ENCODE measurements around the gene UQCC5. TPM values are rescaled to one million over a fixed set of nuclear protein-coding genes. Genes with fewer than 3 reads are reported as not detected.

The UQCC5 gene
- total RNA-seq, 1 experiment from 2014 or later = 45.8 TPM

DNA sequence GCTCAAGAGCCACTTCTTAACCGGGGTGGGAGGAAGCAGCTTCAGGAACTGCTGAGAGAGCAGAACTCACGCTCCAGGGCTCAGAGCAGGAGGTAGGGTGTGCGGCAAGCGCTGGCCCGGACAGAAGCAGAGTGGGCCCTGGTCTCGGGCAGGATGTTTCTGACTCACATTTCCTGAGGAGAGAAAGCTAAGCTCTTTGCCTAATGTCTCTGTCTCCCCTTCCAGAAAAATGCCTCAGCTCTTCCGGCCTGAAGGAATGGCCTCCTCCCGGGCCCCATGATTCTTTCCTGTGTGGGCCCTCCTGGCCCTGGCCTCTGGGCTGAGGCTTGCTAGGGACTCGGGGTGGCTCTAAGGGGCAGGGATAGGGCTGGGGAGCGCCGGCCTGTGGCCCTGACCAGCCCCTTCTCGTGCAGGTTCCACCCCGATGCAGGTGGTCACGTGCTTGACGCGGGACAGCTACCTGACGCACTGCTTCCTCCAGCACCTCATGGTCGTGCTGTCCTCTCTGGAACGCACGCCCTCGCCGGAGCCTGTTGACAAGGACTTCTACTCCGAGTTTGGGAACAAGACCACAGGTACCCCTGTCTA lies 45.4 kb upstream of the UQCC5 start:
- Histone ChIP-seq H4K8ac (replicated peaks; ENCODE audit: insufficient read length, low read depth, low read length) (no peak overlapping the region), H3K79me1 (ENCODE audit: insufficient read depth, low read depth, low read length, poor library complexity, severe bottlenecking) (no peaks in the 10 kb centered on the region), H3T11ph (ENCODE audit: low read length) (no peak overlapping the region), H2BK20ac (ENCODE audit: low read depth, low read length, poor library complexity, severe bottlenecking) (no peak overlapping the region), H2AK5ac (ENCODE audit: insufficient read length, low read length) (no peak overlapping the region), H3K79me2 (ENCODE audit: insufficient read depth, low read length) (no peaks in the 10 kb centered on the region), H3K4me2 (ENCODE audit: insufficient read depth, insufficient read length, low read length) (no peak overlapping the region), H3K27ac (ENCODE audit: insufficient read length, low read depth, low read length) (no peak overlapping the region), H3K23ac (ENCODE audit: insufficient read length, low read depth, low read length) (no peak overlapping the region), H3K9me3 (ENCODE audit: control insufficient read depth, low read depth, low read length) (no peaks in the 10 kb centered on the region), H4K20me1 (ENCODE audit: control insufficient read depth, insufficient read depth, insufficient read length) (no peaks in the 10 kb centered on the region), H2BK5ac (ENCODE audit: insufficient read length, low read length) (no peak overlapping the region), H3K4me1 (ENCODE audit: insufficient read depth, low read length) (no peaks in the 10 kb centered on the region), H4K91ac (ENCODE audit: insufficient read length, low read depth, low read length) (no peak overlapping the region), H3K14ac (ENCODE audit: insufficient read depth, low read length) (no peak overlapping the region), H2BK12ac (ENCODE audit: insufficient read length, low read depth, low read length) (no peak overlapping the region), H2BK120ac (ENCODE audit: low read depth, low read length, poor library complexity, severe bottlenecking) (no peak overlapping the region), H3K56ac (ENCODE audit: insufficient read length, low read depth, low read length) (no peak overlapping the region), H4K5ac (ENCODE audit: insufficient read length, low read depth, low read length) (no peak overlapping the region), H2AFZ (ENCODE audit: low read length) (no peak overlapping the region), H2BK15ac (ENCODE audit: low read depth, low read length) (no peak overlapping the region), H3K23me2 (ENCODE audit: insufficient read length, low read depth, low read length, poor library complexity, severe bottlenecking) (no peaks in the 10 kb centered on the region), H3K27me3 (ENCODE audit: insufficient read depth, low read length) (no peaks in the 10 kb centered on the region), H3K4ac (ENCODE audit: low read depth, low read length) (no peak overlapping the region), H3K18ac (ENCODE audit: insufficient read length, low read depth, low read length) (no peak overlapping the region), H3K9ac (ENCODE audit: extremely low read depth, insufficient read length, low read length) (no peak overlapping the region)
- TF ChIP-seq, protein P1, sequence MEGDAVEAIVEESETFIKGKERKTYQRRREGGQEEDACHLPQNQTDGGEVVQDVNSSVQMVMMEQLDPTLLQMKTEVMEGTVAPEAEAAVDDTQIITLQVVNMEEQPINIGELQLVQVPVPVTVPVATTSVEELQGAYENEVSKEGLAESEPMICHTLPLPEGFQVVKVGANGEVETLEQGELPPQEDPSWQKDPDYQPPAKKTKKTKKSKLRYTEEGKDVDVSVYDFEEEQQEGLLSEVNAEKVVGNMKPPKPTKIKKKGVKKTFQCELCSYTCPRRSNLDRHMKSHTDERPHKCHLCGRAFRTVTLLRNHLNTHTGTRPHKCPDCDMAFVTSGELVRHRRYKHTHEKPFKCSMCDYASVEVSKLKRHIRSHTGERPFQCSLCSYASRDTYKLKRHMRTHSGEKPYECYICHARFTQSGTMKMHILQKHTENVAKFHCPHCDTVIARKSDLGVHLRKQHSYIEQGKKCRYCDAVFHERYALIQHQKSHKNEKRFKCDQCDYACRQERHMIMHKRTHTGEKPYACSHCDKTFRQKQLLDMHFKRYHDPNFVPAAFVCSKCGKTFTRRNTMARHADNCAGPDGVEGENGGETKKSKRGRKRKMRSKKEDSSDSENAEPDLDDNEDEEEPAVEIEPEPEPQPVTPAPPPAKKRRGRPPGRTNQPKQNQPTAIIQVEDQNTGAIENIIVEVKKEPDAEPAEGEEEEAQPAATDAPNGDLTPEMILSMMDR (conservative IDR thresholded peaks at IDR 0.05) = no peak
- no peaks in the 10 kb centered on the region for H3K27me3 Mint-ChIP-seq (ENCODE audit: low read depth)
- peaks cover 8 to 16% of the 10 kb centered on the region in 2 experiments for H3K4me1 Mint-ChIP-seq
- no peak overlapping the region for H3K27ac Mint-ChIP-seq
- no peak overlapping the region for H3K4me3 Mint-ChIP-seq
- WGBS (ENCODE audit: extremely low coverage, insufficient read length, low lambda C conversion rate) = no CpG with 5 or more reads among the region's 23 CpGs
- H3K9me3 Mint-ChIP-seq = no peaks in the 10 kb centered on the region
- no peak for DNase-seq
- peaks cover 19 to 65% (median 61%) of the 10 kb centered on the region in 3 experiments for H3K36me3 Mint-ChIP-seq (ENCODE audit: insufficient read depth in 1 of 3, low read depth in 3 of 3)

All from H9 (cell line).